DND-41 (cell line): Measurements from ENCODE around the gene NAA10.

Experiments
- CTCF ChIP-seq: IDR thresholded peaks from 2 replicates; pipeline ENCODE4 v1.5.1; 2012; ENCODE audit warnings: borderline replicate concordance, low read length, moderate library complexity, mild to moderate bottlenecking; ENCODE audit not compliant: poor library complexity, severe bottlenecking; ENCODE audit errors: extremely low read depth
- EZH2 ChIP-seq: IDR thresholded peaks from 3 replicates; pipeline ENCODE4 v1.6.1; 2012; ENCODE audit warnings: borderline replicate concordance, low read depth, mild to moderate bottlenecking, moderate library complexity, low read length, inconsistent platforms; ENCODE audit not compliant: severe bottlenecking

- TF ChIP-seq CTCF (no peak), EZH2 (no peak)
Measured at GRCh38 chrX:153910446-153910845, 24.4 kb downstream of the NAA10 start.
